Kidney epithelial cell (primary cell): ENCODE data around the gene FMO1. TPM values are rescaled to one million over a fixed set of nuclear protein-coding genes. Genes with fewer than 3 reads are reported as not detected.

ENCODE experiments used
- DNase-seq: peaks from one replicate; pipeline ENCODE4 v3.0.0-alpha.2; 2010; ENCODE audit warnings: low read depth
- H3K27me3 ChIP-seq: 2 replicates; pipeline ENCODE4 v1.6.0; 2011; ENCODE audit warnings: low read length; ENCODE audit not compliant: control insufficient read depth, insufficient read depth
- H3K36me3 ChIP-seq: 2 replicates; pipeline ENCODE4 v1.5.1; 2011; ENCODE audit warnings: low read length; ENCODE audit not compliant: control insufficient read depth, insufficient read depth
- H3K4me3 ChIP-seq: 2 replicates; pipeline ENCODE4 v1.5.1; 2011; ENCODE audit warnings: low read depth, mild to moderate bottlenecking, control low read depth, low read length
- total RNA-seq: library from RNA; depleted of rRNA; stranded (reverse); fragments of >200 nt; gene quantifications from 2 replicates; pipeline ENCODE4 v1.2.3, GENCODE V29; 2015
- TF ChIP-seq, protein P1 (sequence below): IDR thresholded peaks from 2 replicates; pipeline ENCODE4 v1.5.1; 2011; ENCODE audit warnings: mild to moderate bottlenecking, moderate library complexity, low read length, control low read depth, inconsistent platforms; ENCODE audit not compliant: insufficient read depth, poor library complexity, severe bottlenecking

Gene FMO1
- total RNA-seq, 1 donor from 2014 or later = not detected

DNA sequence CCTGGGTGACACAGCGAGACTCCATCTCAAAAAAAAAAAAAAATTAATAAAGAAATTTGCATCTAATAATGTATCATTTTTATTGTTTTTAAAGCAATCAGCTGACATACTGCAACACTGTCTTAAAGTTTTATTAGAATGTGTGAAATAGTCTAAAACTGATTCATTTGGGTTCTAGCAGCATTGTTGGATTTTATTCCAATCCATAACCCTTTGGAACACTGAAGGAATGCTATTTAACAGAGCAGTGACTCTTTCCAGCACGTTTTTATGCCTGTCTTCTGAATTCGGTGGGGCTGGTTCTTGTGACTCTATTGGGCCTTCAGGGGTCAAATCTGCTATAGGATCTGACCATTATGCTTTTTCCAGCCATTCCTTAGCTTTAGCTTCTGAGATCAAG, 47.5 kb downstream of the FMO1 start:
- no peaks in the 10 kb centered on the region for H3K36me3 ChIP-seq
- TF ChIP-seq, protein P1, sequence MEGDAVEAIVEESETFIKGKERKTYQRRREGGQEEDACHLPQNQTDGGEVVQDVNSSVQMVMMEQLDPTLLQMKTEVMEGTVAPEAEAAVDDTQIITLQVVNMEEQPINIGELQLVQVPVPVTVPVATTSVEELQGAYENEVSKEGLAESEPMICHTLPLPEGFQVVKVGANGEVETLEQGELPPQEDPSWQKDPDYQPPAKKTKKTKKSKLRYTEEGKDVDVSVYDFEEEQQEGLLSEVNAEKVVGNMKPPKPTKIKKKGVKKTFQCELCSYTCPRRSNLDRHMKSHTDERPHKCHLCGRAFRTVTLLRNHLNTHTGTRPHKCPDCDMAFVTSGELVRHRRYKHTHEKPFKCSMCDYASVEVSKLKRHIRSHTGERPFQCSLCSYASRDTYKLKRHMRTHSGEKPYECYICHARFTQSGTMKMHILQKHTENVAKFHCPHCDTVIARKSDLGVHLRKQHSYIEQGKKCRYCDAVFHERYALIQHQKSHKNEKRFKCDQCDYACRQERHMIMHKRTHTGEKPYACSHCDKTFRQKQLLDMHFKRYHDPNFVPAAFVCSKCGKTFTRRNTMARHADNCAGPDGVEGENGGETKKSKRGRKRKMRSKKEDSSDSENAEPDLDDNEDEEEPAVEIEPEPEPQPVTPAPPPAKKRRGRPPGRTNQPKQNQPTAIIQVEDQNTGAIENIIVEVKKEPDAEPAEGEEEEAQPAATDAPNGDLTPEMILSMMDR = no peak
- DNase-seq = no peak
- no peaks in the 10 kb centered on the region for H3K27me3 ChIP-seq
- no peak overlapping the region for H3K4me3 ChIP-seq

DNA sequence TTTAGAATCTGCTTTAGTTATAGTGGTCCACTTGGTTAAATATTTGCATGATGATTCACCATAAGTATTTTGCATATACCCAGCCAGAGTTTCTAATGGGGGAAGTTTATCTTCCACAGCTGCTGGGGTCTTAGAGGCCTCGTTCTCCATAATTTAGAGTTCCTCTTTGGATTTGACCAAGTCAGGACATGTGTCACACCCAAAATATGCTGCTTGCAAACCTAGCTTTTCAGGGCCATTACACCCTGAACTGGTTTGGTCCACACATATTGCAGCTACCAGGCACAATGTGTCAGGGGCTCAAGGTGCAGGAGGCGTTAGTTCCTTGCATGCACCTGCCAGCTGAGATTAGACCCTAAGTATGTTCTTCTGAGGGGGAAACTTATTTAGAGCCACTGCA, 48.6 kb downstream of the FMO1 start:
- TF ChIP-seq, protein P1 = no peak

DNA sequence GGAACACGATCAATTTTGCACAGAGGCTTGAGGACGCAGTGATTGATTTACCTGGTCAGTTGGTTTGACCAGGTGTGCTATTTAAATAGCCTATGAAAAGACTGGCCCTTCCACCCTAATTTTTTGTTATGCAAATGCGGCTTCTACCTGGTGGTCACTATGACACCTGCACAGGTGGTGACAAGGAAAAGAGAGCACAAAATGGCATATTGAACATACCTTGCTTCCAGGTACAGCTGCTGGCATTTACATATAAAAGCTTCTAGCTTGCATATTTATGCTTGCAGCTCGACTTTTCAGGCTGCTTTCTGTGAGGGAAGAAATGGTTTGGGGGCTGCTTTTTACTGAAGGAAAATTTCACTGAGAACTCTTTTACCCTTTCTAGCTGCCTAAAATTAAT, 50.4 kb downstream of the FMO1 start:
- DNase-seq = no peak
- TF ChIP-seq, protein P1 = no peak
- H3K27me3 ChIP-seq = no peaks in the 10 kb centered on the region

More for the DNA sequence above, 48.6 kb downstream of the FMO1 start:
- no peaks in the 10 kb centered on the region for H3K36me3 ChIP-seq
- no peak overlapping the region for H3K4me3 ChIP-seq
- DNase-seq = no peak
- H3K27me3 ChIP-seq = no peaks in the 10 kb centered on the region

DNA sequence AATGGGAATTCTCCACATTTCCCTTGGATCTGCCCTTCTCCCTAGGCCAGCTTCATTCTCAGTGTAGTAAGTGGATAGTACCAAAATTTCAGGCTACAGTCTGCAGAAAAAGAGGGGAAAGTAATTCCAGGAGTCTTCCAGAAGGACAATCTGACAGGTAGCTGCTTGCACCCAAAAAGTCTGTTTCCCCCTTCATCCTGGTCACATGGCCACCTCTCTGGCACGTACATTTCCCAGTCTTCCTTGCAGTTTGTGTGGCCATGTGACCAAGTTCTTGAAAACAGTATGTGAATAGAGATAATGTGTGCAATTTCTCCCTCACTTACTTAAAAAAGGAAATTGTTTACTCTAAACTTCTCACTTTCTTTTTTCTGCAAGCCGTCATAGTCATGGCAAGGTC, 51.0 kb downstream of the FMO1 start:
- H3K36me3 ChIP-seq = no peaks in the 10 kb centered on the region
- H3K27me3 ChIP-seq = no peaks in the 10 kb centered on the region
- no peak for DNase-seq
- TF ChIP-seq, protein P1 = no peak
- no peak overlapping the region for H3K4me3 ChIP-seq

More for the DNA sequence above, 50.4 kb downstream of the FMO1 start:
- no peak overlapping the region for H3K4me3 ChIP-seq
- H3K36me3 ChIP-seq = no peaks in the 10 kb centered on the region

DNA sequence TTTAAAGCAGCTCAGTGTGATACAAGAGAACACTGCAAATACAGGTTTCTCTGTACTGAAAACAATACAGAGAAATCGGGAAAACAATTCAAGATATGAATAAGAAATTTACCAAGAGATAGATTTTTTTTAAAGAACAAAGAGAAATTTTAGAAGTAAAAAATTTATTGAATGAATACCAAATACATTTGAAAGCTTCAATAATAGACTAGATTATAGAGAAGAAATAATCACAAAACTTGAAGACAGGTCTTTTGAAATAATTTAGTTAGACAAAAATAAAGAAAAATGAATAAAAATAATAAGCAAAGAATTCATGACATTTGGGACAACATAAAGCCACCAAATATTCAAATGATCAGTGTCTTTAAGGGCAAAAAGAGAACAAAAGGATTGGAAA, 52.1 kb downstream of the FMO1 start:
- H3K27me3 ChIP-seq = no peaks in the 10 kb centered on the region
- H3K4me3 ChIP-seq = no peak overlapping the region
- TF ChIP-seq, protein P1 = no peak
- DNase-seq = no peak
- H3K36me3 ChIP-seq = no peaks in the 10 kb centered on the region

DNA sequence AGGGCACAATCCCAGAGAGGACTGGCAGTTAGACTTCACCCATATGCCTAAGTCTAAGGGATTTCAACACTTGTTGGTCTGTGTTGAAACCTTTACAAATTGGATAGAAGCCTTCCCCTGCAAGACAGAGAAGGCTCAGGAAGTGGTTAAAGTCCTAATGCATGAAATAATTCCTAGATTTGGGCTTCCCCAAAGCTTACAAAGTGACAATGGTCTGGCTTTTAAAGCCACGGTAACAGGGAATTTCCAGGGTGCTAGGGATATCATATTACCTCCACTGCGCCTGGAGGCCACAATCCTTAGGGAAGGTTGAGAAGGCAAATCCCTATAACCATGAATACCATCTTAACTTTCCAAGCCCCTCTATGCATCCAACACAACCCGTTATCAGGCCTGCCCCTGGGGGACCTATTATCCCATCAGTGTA, 62.4 kb downstream of the FMO1 start:
- Histone ChIP-seq H3K36me3 (no peaks in the 10 kb centered on the region), H3K27me3 (no peaks in the 10 kb centered on the region), H3K4me3 (no peak overlapping the region)
- DNase-seq = no peak
- TF ChIP-seq, protein P1 = no peak
